ENCODE results near the gene YAP1.
A peak's percentile ranks its signal among the peaks of the same experiment; 100 is the strongest.
"Not testable (repeated sequence)": the region's sequence is repeated elsewhere in the genome, so short reads cannot be mapped to it uniquely, and the experiment has no call there.

The YAP1 gene

GRCh38 chr11:102200325-102200724, 90.1 kb downstream of the YAP1 start:
- not testable (repeated sequence) for DNase-seq (ENCODE audit: low spot score)

- DNase-seq (ENCODE audit: low spot score), result no peak
These were observed 91.5 kb downstream of the YAP1 start for GRCh38 chr11:102201776-102202175.

- no peak for DNase-seq (ENCODE audit: low spot score)
These were observed 92.7 kb downstream of the YAP1 start for GRCh38 chr11:102202972-102203371.

- no peak for DNase-seq (ENCODE audit: low spot score)
These were observed 93.9 kb downstream of the YAP1 start for GRCh38 chr11:102204174-102204573.

- no peak for DNase-seq (ENCODE audit: low spot score)
These were observed 95.6 kb downstream of the YAP1 start for GRCh38 chr11:102205805-102206204.

- no peak for DNase-seq (ENCODE audit: low spot score)
These were observed 98.6 kb downstream of the YAP1 start for GRCh38 chr11:102208835-102209234.

GRCh38 chr11:102214623-102215022, 104.4 kb downstream of the YAP1 start:
- DNase-seq (ENCODE audit: low spot score), result no peak

- no peak for DNase-seq (ENCODE audit: low spot score)
These were observed 106.3 kb downstream of the YAP1 start for GRCh38 chr11:102216433-102217075.

GRCh38 chr11:102220728-102221467, 110.7 kb downstream of the YAP1 start:
- DNase-seq (ENCODE audit: low spot score), result no peak

GRCh38 chr11:102223859-102224258, 113.6 kb downstream of the YAP1 start:
- no peak for DNase-seq (ENCODE audit: low spot score)

- DNase-seq (ENCODE audit: low spot score), result peak; percentile 68
These were observed 115.7 kb downstream of the YAP1 start for GRCh38 chr11:102225689-102226568.

GRCh38 chr11:102226702-102227490, 116.6 kb downstream of the YAP1 start:
- DNase-seq (ENCODE audit: low spot score), result no peak

GRCh38 chr11:102229510-102230123, 119.4 kb downstream of the YAP1 start:
- DNase-seq (ENCODE audit: low spot score), result no peak

- no peak for DNase-seq (ENCODE audit: low spot score)
These were observed 119.9 kb downstream of the YAP1 start for GRCh38 chr11:102230186-102230585.

- no peak for DNase-seq (ENCODE audit: low spot score)
These were observed 120.7 kb downstream of the YAP1 start for GRCh38 chr11:102230911-102231310.

- no peak for DNase-seq (ENCODE audit: low spot score)
These were observed 124.7 kb downstream of the YAP1 start for GRCh38 chr11:102234779-102235439.

GRCh38 chr11:102237096-102237735, 127.0 kb downstream of the YAP1 start:
- DNase-seq (ENCODE audit: low spot score), result no peak

- DNase-seq (ENCODE audit: low spot score), result no peak
These were observed 128.2 kb downstream of the YAP1 start for GRCh38 chr11:102238391-102238821.

GRCh38 chr11:102239448-102239847, 129.2 kb downstream of the YAP1 start:
- no peak for DNase-seq (ENCODE audit: low spot score)

GRCh38 chr11:102239911-102240310, 129.7 kb downstream of the YAP1 start:
- no peak for DNase-seq (ENCODE audit: low spot score)

All from hepatic stellate cell (primary cell).